Left lobe of liver (tissue), 2 donors: Measurements from ENCODE around the gene PDK1. TPM values are rescaled to one million over a fixed set of nuclear protein-coding genes. Genes with fewer than 3 reads are reported as not detected.
A peak's percentile ranks its signal among the peaks of the same experiment; 100 is the strongest.
"Not testable (repeated sequence)": the region's sequence is repeated elsewhere in the genome, so short reads cannot be mapped to it uniquely, and the experiment has no call there.

Experiments
- ATAC-seq: fragments of 200-7000 bp; cut with Tn5 transposase; one replicate; pipeline ENCODE4 v1.9.1; 2020; ENCODE audit warnings: mild to moderate bottlenecking, moderate library complexity
- DNase-seq: peaks from one replicate; pipeline ENCODE4 v3.0.0-alpha.2; 2020; ENCODE audit warnings: low spot score
- total RNA-seq: library from RNA; stranded (reverse); gene quantifications from one replicate; pipeline ENCODE4 v1.2.1, GENCODE V29; 2021
- donor health status: DM: no; HTN: no; CAD: no; lungs with moderate emphysema.
- donor health status: DM: no; HTN: yes; CAD: no.

Gene PDK1
- total RNA-seq, 1 donor from 2014 or later: 6.2 TPM

- ATAC-seq (no peak), DNase-seq (no peak)
Measured at GRCh38 chr2:172551271-172551670, 4.6 kb upstream of the PDK1 start.

GRCh38 chr2:172552547-172553291, 3.2 kb upstream of the PDK1 start:
- no peak for DNase-seq
- ATAC-seq: no peak

DNA sequence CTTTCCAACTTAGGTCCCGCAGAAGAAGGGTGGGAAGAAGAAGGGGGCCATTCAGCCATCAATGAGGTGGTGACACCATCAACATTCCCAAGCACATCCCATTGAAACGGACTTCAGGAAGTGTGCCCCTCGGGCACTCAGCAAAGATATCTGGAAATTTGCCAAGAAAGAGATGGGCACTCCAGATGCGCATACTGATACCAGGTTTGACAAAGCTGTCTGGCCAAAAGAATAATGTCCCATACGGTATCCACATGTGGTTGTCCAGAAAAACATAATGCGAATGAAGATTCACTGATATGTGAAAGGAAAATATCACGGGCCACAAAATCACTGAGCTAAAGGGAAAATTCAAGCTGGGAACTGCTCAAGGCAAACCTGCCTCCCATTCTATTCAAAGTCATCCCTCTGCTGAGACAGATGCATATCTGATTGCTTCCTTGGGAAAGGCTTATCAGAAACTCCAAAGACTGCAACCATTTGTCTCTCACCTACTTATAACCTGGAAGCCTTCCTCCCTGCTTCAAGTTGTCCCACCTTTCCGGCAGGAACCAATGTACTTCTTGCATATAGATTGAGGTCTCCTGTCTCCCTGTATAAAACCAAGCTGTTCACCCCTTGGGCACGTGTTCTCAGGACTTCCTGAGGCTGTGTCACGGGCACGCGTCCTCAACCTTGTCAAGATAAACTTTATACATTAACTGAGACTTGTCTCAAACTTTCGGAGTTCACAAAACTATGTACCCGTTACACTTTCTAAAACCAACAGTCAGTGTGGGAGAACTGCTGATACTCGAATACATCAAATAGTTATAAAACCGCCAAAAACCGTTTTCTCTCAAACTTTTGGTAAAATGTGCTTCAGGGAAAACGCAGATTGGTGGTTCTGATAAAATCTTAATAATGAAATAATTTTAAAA, 1.3 kb upstream of the PDK1 start:
- ATAC-seq: no peak
- no peak for DNase-seq

DNA sequence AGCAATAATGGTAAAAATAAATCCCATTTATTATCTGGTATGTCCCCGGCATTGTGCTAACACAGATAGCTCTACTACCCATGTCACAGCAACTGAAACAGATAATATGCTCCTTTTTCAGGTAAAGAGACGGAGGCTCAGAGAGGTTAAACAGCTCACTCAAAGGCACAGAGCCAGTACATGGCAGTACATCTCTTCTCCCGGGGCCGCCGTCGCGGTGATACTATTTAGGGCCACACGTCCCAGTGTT, 693 bp upstream of the PDK1 start:
- DNase-seq (no peak), ATAC-seq (no peak)

DNA sequence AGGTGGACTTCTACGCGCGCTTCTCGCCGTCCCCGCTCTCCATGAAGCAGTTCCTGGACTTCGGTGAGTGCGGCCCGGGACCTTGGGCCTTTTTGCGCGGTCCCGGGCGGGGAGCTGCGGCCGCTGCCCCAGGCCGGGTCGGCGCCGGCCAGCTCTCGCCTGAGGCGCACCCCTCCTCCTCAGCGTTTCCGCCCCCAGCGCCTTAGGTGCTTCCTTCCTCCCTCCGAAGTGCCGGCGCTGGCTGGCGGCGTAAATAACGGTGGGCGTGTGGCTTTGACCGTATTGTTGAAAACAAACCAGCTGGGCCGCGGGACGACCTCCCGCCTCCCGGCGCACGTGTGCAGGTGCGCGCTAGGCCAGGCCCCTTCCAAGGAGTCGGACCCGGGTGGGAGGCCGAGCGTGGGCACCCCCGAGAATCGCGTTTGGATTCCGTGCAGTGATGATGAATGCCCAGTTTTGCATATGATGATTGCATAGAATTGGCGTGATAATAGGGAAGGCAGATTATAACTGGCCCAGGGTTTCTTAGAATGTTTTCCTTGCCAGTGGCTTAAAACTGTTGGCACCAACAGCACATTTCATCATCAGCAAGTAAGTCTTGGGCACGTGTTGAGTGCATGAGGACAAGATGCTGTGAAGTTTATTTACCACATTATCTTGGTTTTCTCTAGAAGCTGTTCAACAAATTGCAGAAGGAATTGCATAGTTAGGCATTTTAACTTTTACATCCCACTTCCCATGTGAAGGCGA, 569 bp downstream of the PDK1 start:
- DNase-seq: peak; percentile 71
- ATAC-seq: peak; percentile 55

DNA sequence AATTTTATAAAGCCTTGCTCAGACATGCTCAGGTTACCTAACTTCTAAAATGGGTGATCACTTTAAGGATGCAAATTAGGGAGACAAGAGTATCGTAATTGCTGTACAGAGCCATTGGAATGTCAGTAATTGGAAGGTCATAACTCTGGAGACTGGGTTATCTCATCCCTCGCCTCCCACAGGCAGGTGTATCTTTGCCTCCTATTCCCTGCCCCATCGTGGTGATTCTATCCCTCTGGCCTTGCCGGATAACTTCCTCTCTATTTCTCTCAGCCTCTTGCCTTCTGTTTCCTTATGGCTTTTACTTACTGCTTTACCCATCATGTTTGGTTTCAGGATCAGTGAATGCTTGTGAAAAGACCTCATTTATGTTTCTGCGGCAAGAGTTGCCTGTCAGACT, 2.5 kb downstream of the PDK1 start:
- DNase-seq: no peak
- ATAC-seq: no peak

- DNase-seq (no peak), ATAC-seq (no peak)
Measured at GRCh38 chr2:172560721-172561120, 4.8 kb downstream of the PDK1 start.

- no peak for ATAC-seq
- no peak for DNase-seq
Measured at GRCh38 chr2:172561270-172561669, 5.4 kb downstream of the PDK1 start.

DNA sequence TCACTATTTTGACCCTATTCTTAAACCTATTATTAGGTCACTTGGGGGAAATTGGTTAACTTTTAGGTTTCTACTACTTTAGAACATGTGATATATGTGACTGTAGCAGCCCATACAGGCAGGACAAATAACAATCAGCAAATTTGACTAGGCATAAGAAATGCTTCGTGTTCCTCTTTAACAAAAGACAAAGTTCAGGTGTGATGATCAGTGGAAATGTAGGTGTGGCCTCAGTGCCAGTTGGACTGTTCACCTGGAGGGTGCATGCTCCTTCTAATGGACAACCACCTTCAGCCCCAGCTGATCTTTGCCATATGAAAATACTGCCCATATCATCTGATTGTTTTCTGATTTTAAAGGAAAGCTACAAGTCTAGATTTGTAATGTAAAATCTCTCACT, 6.4 kb downstream of the PDK1 start:
- ATAC-seq: peak; percentile 44
- DNase-seq: no peak

DNA sequence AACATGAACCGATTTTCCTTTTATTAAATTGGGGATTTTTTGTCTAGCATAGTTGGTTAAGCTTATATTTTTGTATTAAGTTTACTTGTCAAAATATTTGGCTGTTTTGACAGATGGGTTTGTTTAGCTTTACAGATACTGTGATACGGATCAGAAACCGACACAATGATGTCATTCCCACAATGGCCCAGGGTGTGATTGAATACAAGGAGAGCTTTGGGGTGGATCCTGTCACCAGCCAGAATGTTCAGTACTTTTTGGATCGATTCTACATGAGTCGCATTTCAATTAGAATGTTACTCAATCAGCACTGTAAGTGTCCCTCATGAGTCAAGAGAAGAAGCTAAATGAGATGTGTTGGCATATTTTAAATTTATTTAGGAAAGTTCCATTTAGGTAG, 8.5 kb downstream of the PDK1 start:
- DNase-seq (no peak), ATAC-seq (no peak)

- DNase-seq (no peak), ATAC-seq (no peak)
Measured at GRCh38 chr2:172571245-172571644, 15.4 kb downstream of the PDK1 start.

DNA sequence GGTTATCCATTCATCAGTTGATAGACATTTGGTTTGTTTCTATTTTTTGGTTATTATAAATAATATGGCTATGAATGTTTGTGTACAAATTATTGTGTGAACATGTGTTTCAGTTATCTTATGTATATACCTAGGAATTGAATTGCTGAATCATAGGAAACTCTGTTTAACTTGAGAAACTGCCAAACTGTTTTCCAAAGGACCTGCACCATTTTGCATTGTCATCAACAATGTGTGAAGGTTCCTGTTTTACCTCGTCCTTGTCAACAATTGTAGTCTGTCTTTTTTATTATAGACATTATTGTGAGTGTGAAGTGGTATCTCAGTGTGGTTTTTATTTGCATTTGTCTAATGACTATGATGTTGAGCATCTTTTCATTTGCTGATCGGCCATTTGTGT, 17.1 kb downstream of the PDK1 start:
- no peak for ATAC-seq
- DNase-seq: no peak

DNA sequence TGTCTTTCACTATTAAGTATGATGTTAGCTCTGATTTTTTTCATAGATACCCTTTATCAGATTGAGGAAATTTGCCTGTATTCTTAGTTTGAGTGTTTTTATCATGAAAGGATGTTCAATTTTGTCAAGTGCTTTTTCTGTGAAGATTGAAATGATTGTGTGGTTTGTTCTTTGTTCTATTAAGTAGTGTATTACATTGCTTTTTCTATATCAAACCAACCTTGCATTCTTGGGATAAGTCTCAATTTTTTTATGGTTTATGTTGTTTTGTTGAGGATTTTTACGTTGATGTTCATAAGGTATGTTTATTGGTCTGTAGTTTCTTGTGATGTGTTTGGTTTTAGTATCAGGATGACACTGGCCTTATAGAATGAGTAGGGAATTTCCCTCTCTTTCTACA, 19.1 kb downstream of the PDK1 start:
- DNase-seq (no peak), ATAC-seq (no peak)

DNA sequence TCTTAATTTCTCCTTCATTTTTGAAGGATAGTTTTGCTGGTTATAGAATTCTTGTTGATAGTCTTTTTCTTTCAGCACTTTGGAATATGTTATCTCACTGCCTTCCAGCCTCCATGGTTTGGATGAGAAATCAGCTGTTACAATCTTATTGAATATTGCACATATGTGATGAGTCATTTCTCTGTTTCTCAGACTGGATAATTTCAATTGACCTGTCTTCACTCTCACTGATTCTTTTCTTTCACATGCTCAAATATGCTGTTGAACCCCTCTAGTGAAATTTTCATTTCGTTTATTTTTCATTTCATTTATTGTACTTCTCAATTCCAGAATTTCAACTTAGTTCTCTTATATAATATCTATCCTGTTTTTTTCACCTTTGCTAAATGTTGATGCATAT, 22.2 kb downstream of the PDK1 start:
- ATAC-seq: no peak
- no peak for DNase-seq

DNA sequence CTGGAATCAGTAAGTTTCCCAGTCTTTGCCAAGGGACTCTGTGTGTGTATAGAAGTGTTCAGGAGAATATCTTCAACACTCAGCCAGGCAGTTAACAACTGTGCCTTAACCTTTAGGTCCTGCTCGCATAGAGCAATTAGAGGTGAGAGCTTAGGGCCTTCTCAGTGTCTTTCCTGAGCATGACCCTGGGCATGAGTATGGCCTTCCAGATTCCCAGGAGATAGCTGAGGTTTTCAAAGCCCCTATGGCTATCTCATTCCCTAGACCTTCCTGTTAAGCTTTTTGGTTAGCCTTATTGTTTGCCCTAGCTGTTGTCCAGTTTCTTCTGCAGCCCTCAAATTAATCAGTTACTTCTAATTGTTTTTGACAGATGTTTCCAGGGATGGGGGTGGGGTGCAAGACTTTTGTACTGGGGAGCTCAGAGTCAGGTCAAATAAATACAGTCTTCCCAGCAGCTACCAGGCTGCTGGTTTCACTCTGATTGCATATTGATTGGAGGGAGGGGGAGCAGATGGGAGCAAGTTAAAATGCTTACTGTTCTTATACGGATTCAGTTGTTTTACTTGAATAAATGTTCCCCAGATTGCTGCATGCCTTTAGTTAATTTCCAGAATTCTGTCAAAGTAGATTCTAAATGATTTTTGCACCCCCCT, 23.1 kb downstream of the PDK1 start:
- ATAC-seq (peak; percentile 31), DNase-seq (no peak)

DNA sequence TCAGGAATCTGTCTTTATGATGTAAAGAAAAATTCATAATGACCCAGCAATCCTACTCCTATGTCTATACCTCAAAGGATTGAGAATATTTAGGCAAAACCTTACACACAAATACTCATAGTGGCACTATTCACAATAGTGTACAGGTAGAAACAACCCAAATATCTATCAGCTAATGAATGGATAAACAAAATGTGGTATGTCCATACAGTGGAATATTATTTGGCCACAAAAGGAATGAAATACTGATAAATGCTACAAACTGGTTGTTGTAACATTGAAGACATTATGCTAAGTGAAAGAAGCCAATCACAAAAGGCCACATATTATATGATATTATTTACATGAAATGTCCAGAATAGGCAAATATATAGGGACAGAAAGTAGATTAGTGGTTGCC, 24.7 kb downstream of the PDK1 start:
- ATAC-seq (no peak), DNase-seq (no peak)

DNA sequence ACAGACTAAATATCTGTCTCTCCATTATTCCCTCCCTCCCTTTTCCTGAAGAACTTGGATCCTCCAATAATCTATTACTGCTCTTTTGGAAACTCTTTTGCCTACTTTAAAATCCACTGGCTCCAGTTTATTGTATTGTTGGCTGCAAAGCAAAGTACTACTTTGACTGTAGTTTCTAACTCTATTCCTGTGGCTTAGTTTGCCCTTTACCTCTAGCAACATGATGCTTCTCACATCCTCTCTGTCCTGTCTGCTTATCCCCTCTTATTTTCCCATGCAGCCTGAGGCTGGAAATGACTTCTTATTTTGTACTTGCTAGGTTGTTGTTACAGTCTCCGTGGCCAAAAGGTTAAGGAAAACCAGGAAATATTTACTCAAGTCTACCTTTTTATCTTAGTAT, 26.8 kb downstream of the PDK1 start:
- DNase-seq (no peak), ATAC-seq (no peak)

DNA sequence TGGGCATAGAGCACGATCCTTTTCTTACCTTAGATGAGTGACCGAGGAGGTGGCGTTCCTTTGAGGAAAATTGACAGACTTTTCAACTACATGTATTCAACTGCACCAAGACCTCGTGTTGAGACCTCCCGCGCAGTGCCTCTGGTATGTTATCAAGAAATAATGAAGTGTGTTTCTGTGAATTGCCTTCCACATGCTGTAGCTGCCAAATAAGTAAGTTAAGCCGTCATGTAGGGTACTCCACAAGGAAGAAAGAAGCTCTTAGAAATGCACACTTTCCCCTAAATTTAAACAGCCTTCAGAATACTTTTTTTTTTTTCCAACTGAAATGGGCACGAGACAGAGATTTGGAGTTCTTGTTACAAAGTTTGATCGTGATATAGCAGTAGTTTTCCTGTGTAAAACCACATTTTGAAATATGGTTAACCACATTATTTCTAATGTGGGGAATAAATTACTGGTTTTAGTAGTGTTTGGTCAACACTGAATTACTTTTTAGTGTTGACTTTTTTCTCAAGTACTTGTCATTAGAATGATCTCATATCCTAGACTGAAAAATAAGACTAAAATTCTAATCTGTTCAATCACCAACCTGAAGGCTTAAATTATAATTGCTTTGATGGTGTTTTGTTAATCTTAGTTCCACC, 30.5 kb downstream of the PDK1 start:
- DNase-seq (no peak), ATAC-seq (no peak)

DNA sequence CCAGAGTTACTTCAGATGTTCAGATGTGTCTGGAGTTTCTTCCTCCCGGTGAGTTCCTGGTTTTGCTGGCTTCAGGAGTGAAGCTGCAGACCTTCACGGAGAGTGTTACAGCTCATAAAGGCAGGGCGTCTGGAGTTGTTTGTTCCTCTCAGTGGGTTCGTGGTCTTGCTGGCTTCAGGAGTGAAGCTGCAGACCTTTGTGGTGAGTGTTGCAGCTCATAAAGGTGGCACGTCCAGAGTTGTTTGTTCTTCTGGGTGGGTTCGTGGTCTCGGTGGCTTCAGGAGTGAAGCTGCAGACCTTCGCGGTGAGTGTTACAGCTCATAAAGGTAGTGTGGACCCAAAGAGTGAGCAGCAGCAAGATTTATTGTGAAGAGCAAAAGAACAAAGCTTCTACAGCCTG, 31.3 kb downstream of the PDK1 start:
- not testable (repeated sequence) for ATAC-seq, DNase-seq

- DNase-seq (no peak), ATAC-seq (no peak)
Measured at GRCh38 chr2:172588931-172589330, 33.0 kb downstream of the PDK1 start.

DNA sequence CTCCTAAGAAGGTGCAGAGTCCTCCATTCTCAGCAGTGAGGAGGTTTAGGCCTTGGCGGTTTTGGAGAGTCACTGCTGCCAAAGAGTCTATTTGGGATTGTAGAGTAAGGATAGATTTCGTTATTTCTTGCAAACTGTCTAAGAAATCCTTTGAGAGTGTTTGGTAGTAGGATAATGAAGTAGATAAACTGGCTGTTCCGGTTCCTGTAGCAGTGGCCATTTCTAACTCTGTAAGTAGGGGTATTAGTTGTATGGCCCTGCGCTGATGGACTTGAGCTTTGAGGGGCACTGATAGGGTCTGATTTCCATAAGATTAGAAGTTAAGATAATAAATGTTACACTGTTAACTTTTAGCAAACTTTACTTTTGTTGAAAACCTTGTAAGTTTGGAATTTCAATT, 35.5 kb downstream of the PDK1 start:
- not testable (repeated sequence) for DNase-seq

More for the DNA sequence above, 35.5 kb downstream of the PDK1 start:
- not testable (repeated sequence) for ATAC-seq
